PC-9 (cell line): ENCODE measurements around the gene RTBDN.

Experiments used
- CTCF ChIP-seq: fragments of 200-600 bp; sonication (generic); conservative IDR thresholded peaks from 2 replicates; pipeline ENCODE4 v1.6.1; 2017; ENCODE audit warnings: mixed run types, antibody characterized with exemption, mild to moderate bottlenecking, moderate library complexity
- EZH2 ChIP-seq: fragments of 200-600 bp; sonication (generic); IDR thresholded peaks from 2 replicates; pipeline ENCODE4 v1.8.0; 2017; ENCODE audit warnings: antibody characterized with exemption, low read depth

GRCh38 chr19:12806242-12807081 is 27.9 kb downstream of the RTBDN start, which contains the start of gene RNASEH2A:
- TF ChIP-seq CTCF (no peak), EZH2 (no peak)
